Gastroesophageal sphincter (tissue), 4 donors: Measurements from ENCODE around the gene COL5A1. TPM values are rescaled to one million over a fixed set of nuclear protein-coding genes. Genes with fewer than 3 reads are reported as not detected.

Experiments
- ATAC-seq: fragments of 150-250 bp; one replicate; pipeline ENCODE4 v1.9.1; 2016; ENCODE audit warnings: mild to moderate bottlenecking, moderate library complexity
- H3K27ac ChIP-seq, 4 donors: fragments of 200-600 bp; sonication (generic) in 3 of 4; 1 replicate in 3 of 4; 2 replicates in 1 of 4; pipeline ENCODE4 v1.5.1; 2016 to 2019
- H3K27me3 ChIP-seq: fragments of 200-600 bp; sonication (generic); one replicate; pipeline ENCODE4 v1.5.1; 2019
- H3K36me3 ChIP-seq, 2 donors: fragments of 200-600 bp; sonication (generic); one replicate each; pipeline ENCODE4 v1.5.1; 2019; ENCODE audit warnings: control low read depth in 1 of 2
- H3K4me1 ChIP-seq, 3 donors: fragments of 200-600 bp; sonication (generic); 1 replicate in 2 of 3; 2 replicates in 1 of 3; pipeline ENCODE4 v1.5.1; 2016 to 2019; ENCODE audit warnings: control low read depth in 2 of 3
- H3K4me3 ChIP-seq, 2 donors: fragments of 200-600 bp; sonication (generic); one replicate each; pipeline ENCODE4 v1.5.1; 2019; ENCODE audit warnings: mild to moderate bottlenecking in 1 of 2, moderate library complexity in 1 of 2
- H3K9me3 ChIP-seq, 3 donors: fragments of 200-600 bp; sonication (generic); one replicate each; pipeline ENCODE4 v1.5.1; 2017 to 2019; ENCODE audit warnings: control low read depth in 2 of 3
- EP300 ChIP-seq: sonication (generic); formaldehyde crosslinking; IDR thresholded peaks from one replicate; pipeline ENCODE4 v1.6.1; 2017; ENCODE audit warnings: antibody characterized with exemption, mild to moderate bottlenecking
- POLR2A ChIP-seq, 2 donors: fragments of 450-650 bp; IDR thresholded peaks; one replicate each; pipeline ENCODE4 v1.6.1; 2017; ENCODE audit warnings: antibody characterized with exemption in 2 of 2, mild to moderate bottlenecking in 2 of 2, moderate library complexity in 1 of 2
- POLR2AphosphoS5 ChIP-seq: sonication (generic); formaldehyde crosslinking; IDR thresholded peaks from one replicate; pipeline ENCODE4 v1.6.1; 2017; ENCODE audit warnings: antibody characterized with exemption
- WGBS, 2 donors: methylation state at CpG; one replicate each; pipeline ENCODE4 v1.1.5; 2018; ENCODE audit warnings: low coverage in 1 of 2; 5-methylcytosine and 5-hydroxymethylcytosine counted together
- total RNA-seq, 4 donors: library from RNA; depleted of rRNA; stranded (reverse); fragments of >200 nt; gene quantifications; one replicate each; pipeline ENCODE4 v1.1.0, GENCODE V29; 2016
- TF ChIP-seq, protein P1 (sequence below), 4 experiments: fragments of 200-600 bp in 2 of 4; fragments of 450-650 bp in 2 of 4; sonication (generic) in 1 of 4; IDR thresholded peaks; one replicate each; pipeline ENCODE4 v1.5.1; 2017 to 2019; ENCODE audit warnings: antibody characterized with exemption in 4 of 4, mild to moderate bottlenecking in 2 of 4, moderate library complexity in 2 of 4

The COL5A1 gene
- total RNA-seq, 4 donors from 2014 or later, result 48.5 to 86.4 (median 74.9) TPM

DNA sequence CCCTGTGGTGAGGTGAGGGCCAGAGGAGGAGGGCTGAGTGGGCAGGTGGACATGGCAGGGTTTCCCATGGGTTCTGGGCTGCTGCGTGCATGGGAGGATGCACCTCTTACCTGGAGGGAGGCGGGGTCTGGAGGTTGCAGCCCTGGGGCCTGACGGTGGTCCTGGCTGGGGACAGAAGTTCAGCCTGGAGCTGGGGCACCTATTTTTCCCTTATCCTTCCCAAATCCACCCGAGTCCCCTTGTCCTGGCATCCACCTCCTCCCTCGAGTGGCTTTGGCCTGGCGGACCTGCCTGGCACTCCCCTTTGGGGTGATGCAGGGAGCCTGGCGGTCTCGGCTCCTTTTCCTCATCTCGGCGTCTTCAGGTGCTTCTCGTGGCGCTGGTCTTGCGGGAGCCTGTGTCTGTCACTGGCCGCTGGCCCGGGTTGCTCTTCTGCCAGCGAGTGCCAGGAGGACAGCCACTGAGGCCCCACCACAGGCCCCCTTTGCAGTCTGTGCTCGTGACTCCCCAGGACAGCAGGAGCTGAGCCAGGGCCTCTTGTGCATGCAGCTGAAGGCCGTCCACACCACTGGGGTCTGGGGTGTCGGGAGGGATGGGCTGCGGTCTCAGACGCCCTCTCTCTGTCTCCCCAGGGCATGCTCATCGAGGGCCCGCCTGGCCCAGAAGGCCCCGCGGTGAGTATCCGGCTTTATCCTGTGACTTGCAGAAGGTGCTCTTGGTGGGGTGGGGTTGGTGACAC, 96.4 kb downstream of the COL5A1 start:
- no peaks in the 10 kb centered on the region for H3K27me3 ChIP-seq
- ATAC-seq, result no peak
- H3K4me1 ChIP-seq, result peaks cover 6 to 64% (median 35%) of the 10 kb centered on the region in 3 donors
- WGBS, 2 donors, result 78 to 100% methylated on average over 1 to 9 of the region's 26 CpGs
- no peaks in the 10 kb centered on the region for H3K9me3 ChIP-seq
- no peak overlapping the region for H3K4me3 ChIP-seq
- no peak for TF ChIP-seq POLR2A (IDR thresholded peaks at IDR 0.05)
- TF ChIP-seq EP300, result no peak
- TF ChIP-seq POLR2AphosphoS5, result no peak
- TF ChIP-seq, protein P1, sequence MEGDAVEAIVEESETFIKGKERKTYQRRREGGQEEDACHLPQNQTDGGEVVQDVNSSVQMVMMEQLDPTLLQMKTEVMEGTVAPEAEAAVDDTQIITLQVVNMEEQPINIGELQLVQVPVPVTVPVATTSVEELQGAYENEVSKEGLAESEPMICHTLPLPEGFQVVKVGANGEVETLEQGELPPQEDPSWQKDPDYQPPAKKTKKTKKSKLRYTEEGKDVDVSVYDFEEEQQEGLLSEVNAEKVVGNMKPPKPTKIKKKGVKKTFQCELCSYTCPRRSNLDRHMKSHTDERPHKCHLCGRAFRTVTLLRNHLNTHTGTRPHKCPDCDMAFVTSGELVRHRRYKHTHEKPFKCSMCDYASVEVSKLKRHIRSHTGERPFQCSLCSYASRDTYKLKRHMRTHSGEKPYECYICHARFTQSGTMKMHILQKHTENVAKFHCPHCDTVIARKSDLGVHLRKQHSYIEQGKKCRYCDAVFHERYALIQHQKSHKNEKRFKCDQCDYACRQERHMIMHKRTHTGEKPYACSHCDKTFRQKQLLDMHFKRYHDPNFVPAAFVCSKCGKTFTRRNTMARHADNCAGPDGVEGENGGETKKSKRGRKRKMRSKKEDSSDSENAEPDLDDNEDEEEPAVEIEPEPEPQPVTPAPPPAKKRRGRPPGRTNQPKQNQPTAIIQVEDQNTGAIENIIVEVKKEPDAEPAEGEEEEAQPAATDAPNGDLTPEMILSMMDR (IDR thresholded peaks at IDR 0.05), result no peak
- H3K27ac ChIP-seq, result peak overlapping the region in 2 of 4 donors; percentile 31 to 83
- peaks cover 0 to 53% of the 10 kb centered on the region in 2 donors for H3K36me3 ChIP-seq

DNA sequence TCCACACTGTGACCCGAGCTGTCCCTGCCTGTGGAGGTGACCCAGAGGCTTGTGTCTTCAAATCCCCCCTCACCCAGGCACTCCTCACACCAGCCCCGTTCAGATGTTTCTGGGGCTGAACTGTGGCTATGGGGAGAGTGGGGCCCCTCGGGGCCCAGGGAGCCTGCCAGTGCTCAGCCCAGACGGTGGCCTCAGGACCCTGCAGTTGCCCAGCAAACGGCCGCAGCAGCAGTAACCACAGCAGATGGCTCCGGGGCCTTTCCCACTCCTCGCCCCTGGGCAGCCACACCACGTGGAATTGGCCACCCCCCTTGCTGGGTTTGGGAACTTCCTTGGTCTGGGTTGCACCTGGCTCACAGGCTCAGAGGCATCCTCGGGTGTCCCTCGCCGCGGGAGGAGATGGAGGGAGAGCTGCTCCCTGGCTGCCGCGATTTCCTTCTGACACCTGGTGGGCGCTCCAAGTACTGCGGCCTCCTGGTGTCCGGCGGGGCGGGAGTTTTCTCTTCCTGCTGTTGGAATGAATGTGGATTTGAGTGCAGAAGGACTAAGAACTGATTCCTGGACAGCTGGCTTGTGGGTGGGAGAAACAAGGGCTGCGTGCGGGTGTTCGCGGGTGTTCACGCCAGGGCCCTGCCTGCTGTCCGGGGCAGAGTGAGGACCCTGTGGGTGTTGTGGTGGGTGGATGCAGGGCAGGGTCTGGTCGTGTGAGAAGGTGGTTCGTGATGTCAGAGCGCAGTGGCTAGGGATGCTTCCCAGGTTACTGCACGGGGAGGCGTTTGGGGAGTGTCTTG, 97.5 kb downstream of the COL5A1 start:
- no peaks in the 10 kb centered on the region for H3K9me3 ChIP-seq
- WGBS, 2 donors, result 54 to 62% methylated on average over 5 of the region's 31 CpGs
- peak; percentile 51 for ATAC-seq
- peaks cover 0 to 64% of the 10 kb centered on the region in 2 donors for H3K36me3 ChIP-seq
- H3K27ac ChIP-seq, result peak overlapping the region in 2 of 4 donors; percentile 31 to 55
- peaks cover 0 to 54% (median 24%) of the 10 kb centered on the region in 3 donors for H3K4me1 ChIP-seq
- TF ChIP-seq POLR2AphosphoS5 (peak; percentile 17), EP300 (no peak), POLR2A (IDR thresholded peaks at IDR 0.05) (no peak)
- TF ChIP-seq, protein P1 (IDR thresholded peaks at IDR 0.05), result peak in 3 of 4 experiments; percentile 96 to 98 (median 98)
- H3K4me3 ChIP-seq, result no peak overlapping the region
- no peaks in the 10 kb centered on the region for H3K27me3 ChIP-seq

DNA sequence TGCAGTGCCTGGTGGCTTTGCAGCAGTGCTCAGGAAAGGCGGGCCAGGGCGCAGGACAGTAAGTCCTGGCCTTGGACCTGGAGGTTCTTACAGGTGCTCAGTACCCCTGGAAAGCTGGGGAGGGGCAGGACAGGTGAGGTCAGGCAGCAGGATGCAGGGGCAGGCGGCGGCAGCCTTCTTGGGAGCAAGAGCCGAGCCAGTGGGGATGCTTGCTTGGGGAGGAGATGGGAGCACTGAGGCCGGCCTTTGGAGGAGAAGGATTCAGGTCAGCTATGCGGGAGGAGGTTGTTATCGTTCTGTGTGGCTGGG, 98.0 kb downstream of the COL5A1 start:
- H3K9me3 ChIP-seq, result no peaks in the 10 kb centered on the region
- no peaks in the 10 kb centered on the region for H3K27me3 ChIP-seq
- no peak for ATAC-seq
- peaks cover 0 to 48% (median 19%) of the 10 kb centered on the region in 3 donors for H3K4me1 ChIP-seq
- TF ChIP-seq, protein P1 (IDR thresholded peaks at IDR 0.05), result no peak
- no peak for TF ChIP-seq EP300
- no peak for TF ChIP-seq POLR2AphosphoS5
- TF ChIP-seq POLR2A (IDR thresholded peaks at IDR 0.05), result no peak
- peaks cover 0 to 69% of the 10 kb centered on the region in 2 donors for H3K36me3 ChIP-seq
- peak overlapping the region in 1 of 4 donors; percentile 14 for H3K27ac ChIP-seq
- 74% methylated on average over 6 of the region's 8 CpGs; no CpG with 5 or more reads in 1 of the 2 donors for WGBS, 2 donors
- H3K4me3 ChIP-seq, result no peak overlapping the region

DNA sequence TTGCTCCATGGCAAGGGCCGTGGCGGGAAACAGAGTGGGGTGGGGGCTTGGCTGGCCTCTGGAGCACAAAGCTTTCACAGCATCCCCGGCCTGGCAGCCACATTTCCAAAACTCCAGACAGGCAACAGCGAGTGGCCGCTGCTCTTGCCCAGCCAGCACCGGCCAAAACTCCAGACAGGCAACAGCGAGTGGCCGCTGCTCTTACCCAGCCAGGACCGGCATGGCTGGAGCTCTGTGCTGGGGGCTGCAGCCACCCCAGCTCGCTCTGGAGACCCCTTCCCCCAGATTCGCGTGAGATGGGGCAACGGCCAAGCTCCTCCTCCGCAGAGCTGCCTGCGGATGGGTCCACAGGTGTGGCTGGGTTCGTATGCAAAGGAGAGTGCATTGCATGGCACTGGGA, 98.5 kb downstream of the COL5A1 start:
- Histone ChIP-seq H3K9me3 (no peaks in the 10 kb centered on the region), H3K27ac (no peak overlapping the region), H3K4me3 (no peak overlapping the region), H3K36me3 (peaks cover 0 to 74% of the 10 kb centered on the region in 2 donors), H3K27me3 (no peaks in the 10 kb centered on the region), H3K4me1 (peaks cover 0 to 44% (median 18%) of the 10 kb centered on the region in 3 donors)
- no CpG with 5 or more reads among the region's 16 CpGs for WGBS, 2 donors
- no peak for TF ChIP-seq EP300
- TF ChIP-seq POLR2AphosphoS5, result no peak
- TF ChIP-seq POLR2A (IDR thresholded peaks at IDR 0.05), result no peak
- ATAC-seq, result no peak

DNA sequence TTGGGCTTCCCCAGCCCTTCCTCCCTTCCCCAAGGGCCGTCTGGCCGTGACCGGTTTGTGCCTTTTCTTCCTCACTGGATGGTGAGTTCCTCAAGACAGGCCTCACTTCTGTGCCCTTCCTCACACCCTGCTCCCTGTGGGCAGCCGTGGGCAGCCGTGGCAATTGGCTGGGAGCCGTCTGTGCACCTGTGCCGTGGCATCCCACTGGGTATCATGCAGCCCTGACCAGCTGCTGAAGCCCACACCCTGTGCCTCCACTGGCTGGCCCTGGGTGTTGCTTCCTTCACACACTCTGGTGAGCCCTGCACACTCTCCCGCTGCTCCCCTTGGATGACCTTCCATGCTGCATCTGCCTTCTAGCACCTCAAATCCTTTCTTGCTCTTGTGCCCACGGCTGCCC, 100.2 kb downstream of the COL5A1 start:
- Histone ChIP-seq H3K9me3 (no peaks in the 10 kb centered on the region), H3K36me3 (peaks cover 0 to 86% of the 10 kb centered on the region in 2 donors), H3K4me1 (peaks cover 0 to 26% (median 5%) of the 10 kb centered on the region in 3 donors), H3K27ac (no peak overlapping the region), H3K27me3 (no peaks in the 10 kb centered on the region), H3K4me3 (no peak overlapping the region)
- WGBS, 2 donors, result 76% methylated on average over 3 of the region's 9 CpGs; no CpG with 5 or more reads in 1 of the 2 donors
- TF ChIP-seq, protein P1 (IDR thresholded peaks at IDR 0.05), result no peak
- TF ChIP-seq EP300, result no peak
- no peak for TF ChIP-seq POLR2A (IDR thresholded peaks at IDR 0.05)
- TF ChIP-seq POLR2AphosphoS5, result no peak
- no peak for ATAC-seq
